NCI-H2196 treated with DMSO at 0.1 percent for 48 hours (cell line): Measurements from ENCODE around the gene TCF7L1.
A peak's percentile ranks its signal among the peaks of the same experiment; 100 is the strongest.
"Not testable (repeated sequence)": the region's sequence is repeated elsewhere in the genome, so short reads cannot be mapped to it uniquely, and the experiment has no call there.

Experiments
- DNase-seq: peaks from one replicate; lab custom pipeline; 2025; ENCODE audit not compliant: unreplicated experiment; lab: John Stamatoyannopoulos, UW

TCF7L1 gene

DNA sequence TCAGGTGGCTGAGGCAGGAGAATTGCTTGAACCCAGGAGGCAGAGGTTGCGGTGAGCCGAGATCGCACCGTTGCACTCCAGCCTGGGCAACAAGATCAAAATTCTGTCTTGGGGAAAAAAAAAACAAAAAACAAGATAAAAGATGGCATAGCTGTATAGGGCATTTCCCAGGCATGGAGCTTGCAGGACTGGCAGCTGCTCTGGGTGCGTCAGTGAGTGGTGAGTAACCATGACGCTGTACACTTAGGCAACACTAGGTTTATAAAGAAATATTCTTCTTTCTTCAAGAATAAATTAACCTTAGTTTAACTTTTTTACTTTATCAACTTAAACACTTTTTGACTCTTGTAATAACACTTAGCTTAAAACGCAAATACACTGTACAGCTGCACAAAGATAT, 179.2 kb downstream of the TCF7L1 start:
- no peak for DNase-seq

DNA sequence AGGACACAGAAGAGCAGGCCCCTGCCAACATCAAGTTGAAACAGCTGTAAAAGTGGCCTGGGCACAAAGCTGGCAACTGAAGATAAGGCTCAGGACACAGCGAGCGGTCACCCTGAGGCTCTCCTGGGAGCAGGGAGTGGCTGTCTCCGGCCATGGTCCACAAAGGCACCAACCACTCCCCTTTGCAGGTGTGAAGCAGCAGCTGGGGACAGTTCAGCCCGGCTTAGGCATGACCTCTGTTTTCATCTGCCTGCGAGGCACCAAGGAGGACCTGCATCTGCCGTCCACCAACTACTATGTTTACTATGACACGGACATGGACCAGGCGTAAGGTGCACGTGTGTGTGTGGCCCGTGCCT, 181.7 kb downstream of the TCF7L1 start:
- no peak for DNase-seq

DNA sequence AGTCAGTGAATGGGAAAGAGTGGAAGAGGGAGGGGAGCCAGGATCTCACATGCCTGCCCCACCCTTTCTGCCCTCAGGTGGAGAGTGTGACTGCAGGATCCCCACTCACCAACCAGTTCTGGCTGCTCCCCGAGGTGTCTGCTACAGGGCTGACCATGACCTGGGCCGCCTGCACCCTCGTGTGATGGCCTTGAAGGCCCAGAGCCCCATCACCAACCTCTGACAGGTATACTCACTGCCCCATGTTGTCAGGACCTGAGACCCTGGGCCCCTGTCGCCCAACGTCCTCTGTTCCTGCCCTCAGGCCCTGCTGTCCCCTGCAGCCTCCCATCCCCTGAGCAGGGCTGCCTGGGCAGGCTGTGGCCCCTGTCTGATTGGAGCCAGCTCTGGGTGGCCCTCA, 182.7 kb downstream of the TCF7L1 start:
- not testable (repeated sequence) for DNase-seq

GRCh38 chr2:85318222-85319074, 185.3 kb downstream of the TCF7L1 start:
- DNase-seq = no peak

DNA sequence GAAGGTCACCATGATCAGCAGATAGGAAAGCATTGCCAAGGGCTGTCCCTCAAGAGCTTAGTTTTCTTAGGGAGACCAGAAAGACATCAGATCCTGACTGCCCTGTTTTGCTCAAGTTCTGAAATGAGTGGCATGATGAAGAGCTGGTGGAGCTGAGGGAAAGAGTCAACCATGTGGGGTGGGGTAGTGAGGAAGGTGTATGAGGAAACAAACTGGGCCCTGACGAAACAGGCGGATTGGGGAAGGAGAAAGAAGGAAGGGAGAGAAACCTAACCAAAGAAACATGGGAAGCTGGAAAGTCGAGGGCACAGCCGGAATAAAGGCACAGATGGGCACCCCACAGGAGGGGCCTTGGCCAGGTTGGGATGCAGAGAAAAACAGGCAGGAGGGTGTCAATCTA, 186.6 kb downstream of the TCF7L1 start:
- no peak for DNase-seq

- DNase-seq = no peak
Measured at GRCh38 chr2:85323351-85323987, 190.3 kb downstream of the TCF7L1 start.

DNA sequence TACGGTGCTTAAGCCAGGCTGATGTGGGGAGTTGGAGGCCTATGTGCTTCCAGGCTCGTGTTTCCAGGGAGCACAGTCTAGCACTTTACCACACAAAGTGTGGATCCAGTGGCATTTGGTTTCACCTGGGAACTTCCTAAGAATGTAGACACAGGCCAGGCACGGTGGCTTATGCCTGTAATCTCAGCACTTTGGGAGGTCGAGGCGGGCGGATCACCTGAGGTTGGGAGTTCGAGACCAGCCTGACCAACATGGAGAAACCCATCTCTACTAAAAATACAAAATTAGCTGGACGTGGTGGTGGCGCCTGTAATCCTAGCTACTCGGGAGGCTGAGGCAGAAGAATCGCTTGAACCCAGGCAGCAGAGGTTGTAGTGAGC, 190.8 kb downstream of the TCF7L1 start:
- not testable (repeated sequence) for DNase-seq

DNA sequence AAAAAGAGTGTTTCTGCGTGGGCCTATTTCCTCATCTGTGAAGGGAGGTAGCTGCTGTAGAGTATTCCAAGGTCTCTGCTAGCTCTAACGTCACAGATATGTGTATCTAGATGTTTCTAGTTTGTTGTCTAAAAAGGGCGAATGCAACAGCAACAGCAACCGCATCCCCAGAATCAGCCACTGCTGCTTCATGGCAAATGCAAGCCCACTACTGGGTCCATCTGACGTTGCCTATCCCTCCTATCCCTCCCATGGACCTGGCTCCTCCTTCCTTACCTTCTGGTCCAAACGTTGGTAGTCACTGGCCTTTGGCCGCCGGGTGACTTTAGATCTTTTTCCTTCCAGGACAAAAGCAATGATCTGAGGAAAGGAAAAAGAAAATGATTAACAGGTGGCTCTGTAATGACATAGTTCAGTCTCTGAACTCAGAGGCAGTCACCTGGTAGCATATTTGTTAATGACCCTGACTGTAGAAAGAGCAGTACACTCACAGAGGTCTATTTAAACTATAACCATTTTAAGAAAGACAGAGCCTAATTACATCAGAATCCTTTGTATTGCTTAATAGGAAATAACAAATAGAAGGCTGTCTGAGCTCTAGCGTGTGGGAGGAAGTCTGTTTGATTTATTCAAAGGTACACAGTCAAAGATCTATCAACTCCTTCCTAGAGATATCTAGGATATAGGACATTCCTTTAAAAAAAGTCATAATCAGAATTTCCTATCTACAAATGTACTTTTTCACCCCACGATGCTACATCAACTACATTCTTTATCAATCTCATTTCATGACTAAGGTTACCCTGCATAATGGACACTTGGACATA, 191.7 kb downstream of the TCF7L1 start:
- DNase-seq = no peak

DNA sequence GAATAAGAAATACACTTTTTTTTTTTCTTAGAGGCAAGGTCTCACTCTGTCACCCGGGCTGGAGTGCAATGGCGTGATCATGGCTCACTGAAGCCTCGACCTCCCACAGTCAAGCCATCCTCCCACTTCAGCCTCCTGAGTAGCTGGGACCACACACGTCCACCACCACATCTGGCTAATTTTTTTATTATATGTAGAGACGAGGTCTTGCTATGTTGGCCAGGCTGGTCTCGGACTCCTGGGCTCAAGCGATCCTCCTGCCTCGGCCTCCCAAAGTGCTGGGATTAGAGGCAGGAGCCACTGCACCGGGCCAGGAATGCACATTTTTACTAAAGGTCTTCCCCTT, 192.2 kb downstream of the TCF7L1 start:
- DNase-seq = no peak

DNA sequence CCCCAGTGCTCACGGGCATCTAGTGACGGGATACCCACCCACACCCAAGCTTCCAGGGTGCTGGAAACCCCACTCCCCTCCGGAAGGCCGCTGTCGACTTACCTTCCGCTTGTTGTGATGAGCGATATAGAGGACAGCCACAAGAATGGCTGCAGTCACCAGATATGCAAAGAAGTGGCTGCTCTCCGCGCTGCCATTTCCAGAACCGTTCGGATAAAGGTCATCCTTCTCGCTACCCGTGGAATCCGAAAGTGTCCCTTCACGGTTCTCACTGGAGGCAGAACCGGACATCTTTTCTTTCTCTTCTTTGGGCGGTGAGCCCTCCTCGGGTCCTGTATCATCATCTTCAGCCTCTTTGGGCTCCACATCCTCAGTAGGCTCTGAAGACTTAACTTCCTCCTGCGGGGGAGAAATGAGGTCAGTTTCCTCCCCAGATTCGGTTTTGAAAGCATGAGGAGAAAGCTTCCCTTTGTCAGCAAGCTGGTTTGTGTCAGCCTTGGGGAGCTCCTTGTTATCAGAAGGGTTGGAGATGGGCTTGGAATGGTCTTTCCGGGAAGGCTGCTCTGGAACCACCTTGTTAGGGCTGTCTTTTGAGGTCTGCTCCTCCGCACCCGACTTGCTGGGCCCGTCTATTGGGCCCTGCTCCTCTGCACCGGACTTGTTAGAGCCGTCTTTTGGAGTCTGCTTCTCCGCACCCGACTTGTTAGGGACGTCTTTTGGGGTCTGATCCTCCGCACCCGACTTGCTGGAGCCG, 193.4 kb downstream of the TCF7L1 start:
- DNase-seq = no peak

GRCh38 chr2:85327160-85327821, 194.1 kb downstream of the TCF7L1 start:
- DNase-seq = no peak

DNA sequence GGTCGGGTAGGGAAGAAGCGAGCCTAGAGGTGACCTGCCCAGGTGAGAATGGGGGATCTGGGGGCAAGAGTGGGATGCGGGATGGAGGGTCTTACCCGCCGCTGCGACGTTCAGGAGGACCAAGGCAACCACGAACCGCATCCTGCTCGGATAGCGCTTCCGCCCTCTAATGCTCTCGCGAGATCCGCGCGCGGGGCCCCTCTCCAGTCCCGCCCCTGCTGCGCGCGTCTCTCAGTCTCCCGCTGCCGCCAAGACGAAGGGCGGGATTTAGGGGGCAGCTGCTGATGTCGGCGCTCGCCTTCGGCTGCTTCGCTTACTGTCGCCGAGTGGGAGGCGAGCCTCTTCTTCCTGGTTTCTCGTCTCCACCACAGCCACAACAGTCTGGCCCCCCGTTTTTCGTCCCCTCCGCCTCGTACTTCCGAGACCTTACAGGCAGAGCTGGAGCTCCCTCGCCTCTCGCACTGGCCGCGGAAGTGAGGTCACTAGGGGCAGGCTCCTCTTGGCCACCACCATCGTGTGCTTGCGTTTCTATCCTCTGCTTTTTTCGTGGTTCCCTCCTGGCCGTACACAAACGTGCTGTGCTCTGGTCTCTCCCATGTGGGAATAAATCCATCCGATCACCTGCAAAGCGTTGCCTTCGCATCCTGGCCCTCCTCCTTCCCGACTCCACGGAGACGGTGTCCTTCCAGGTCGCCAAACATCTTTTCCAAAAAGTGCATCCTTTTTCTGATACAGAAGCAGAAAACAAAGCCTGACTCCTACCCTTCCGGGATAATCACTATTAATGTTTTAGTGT, 194.8 kb downstream of the TCF7L1 start, which contains the start of gene TGOLN2:
TSS of gene TGOLN2 (minus strand) at position 168 of the 796 bp plus-strand sequence. CDS start at position 141, 27 bp downstream.
- peak; percentile 54 for DNase-seq

DNA sequence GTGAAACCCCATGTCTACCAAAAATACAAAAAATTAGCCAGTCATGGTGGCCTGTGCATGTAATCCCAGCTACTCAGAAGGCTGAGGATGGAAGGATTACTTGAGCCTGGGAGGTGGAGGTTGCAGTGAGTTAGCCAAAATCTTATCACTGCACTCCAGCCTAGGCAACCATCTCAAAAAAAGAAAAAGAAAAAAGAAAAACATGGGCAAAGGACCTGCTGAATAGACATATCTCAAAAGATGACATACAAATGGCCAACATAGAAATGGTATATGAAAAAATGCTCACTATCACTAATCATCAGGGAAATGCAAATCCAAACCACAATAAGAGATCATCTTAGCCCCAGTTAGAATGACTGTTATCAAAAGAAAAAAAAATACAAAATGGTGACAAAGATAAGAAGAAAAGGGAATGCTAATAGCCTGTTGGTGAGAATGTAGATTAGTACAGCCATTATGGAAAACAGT, 196.0 kb downstream of the TCF7L1 start:
- DNase-seq = no peak

DNA sequence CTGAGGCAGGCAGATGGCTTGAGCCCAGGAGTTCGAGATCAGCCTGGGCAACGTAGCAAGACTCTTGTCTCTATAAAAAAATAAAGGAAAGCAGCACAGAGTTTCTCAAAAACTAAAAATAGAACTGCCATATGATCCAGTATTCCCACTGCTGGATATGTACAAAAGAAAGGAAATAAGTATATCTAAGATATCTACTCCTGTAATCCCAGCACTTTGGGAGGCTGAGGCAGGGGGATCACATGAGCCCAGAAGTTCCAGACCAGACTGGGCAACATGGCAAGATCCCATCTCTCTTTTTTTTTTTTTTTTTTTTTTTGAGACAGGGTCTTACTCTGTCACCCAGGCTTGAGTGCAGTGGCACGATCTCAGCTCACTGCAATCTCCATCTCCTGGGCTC, 196.5 kb downstream of the TCF7L1 start:
- not testable (repeated sequence) for DNase-seq

- no peak for DNase-seq
Measured at GRCh38 chr2:85330839-85331636, 197.8 kb downstream of the TCF7L1 start.

DNA sequence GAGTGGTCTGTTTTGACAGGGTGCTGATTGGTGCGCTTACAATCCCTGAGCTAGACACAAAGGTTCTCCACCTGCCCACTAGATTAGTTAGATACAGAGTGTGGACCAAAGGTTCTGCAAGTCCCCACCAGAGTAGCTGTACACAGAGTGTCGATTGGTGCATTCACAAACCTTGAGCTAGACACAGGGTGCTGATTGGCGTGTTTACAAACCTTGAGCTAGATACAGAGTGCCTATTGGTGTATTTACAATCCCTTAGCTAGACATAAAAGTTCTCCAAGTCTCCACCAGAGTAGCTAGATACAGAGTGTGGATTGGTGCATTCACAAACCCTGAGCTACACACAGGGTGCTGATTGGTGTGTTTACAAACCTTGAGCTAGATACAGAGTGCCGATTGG, 200.7 kb downstream of the TCF7L1 start:
- not testable (repeated sequence) for DNase-seq

DNA sequence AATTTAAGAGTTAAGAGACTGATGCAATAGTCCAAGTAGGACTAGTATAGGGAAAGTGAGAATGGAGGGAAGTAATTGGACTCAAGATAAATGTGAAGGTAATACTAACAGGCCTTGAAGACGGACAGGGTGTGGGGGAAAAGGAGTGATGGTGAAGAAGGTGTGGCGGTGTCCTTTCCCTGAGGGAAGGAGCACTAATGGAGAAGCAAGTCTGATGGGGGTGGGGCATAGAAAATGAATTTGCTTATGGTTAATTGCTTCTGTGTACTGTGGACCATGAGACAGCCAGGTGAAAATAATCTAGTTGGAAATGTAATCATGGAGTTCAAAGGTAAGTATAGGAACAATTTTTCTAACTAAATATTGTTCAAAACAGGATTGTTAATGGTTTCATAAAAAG, 201.7 kb downstream of the TCF7L1 start:
- DNase-seq = no peak

DNA sequence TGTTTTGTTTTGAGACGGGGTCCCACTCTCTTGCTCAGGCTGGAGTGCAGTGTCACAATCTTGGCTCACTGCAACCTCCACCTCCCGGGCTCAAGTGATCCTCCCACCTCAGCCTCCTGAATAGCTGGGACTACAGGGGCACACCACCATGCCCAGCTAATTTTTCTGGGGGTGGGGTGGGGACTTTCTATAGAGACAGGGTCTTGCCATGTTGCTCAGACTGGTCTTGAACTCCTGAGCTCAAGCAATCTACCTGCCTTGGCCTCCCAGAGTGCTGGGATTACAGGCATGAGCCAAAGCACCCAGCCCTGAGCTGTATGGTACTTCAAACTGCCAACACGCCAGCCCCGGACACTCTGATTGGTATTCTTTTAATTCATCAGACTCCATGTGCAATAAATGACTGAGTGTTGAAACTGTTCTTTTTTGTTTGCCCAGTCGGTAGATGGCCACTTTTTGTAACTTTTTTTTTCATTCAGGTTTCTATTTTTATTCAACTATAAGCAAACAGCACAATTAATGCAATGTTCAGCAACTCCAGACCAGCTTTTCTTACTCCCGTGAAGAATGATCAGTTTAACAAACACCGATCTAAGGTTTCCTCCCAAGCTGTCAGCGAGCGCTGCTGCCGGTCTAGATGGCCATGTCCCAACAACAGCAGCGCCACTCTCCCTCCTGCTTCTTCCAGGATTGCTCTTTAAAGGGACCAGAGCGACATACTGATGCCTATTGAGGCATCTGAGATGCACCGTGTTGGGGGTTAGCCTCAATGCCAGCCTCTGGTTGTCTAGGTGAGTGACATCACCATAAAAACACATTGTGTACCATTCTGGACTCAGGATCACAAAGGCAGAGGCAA, 207.1 kb downstream of the TCF7L1 start:
- no peak for DNase-seq
